ENCODE results near the gene CD36.
A peak's percentile ranks its signal among the peaks of the same experiment; 100 is the strongest.

CD36 gene

DNA sequence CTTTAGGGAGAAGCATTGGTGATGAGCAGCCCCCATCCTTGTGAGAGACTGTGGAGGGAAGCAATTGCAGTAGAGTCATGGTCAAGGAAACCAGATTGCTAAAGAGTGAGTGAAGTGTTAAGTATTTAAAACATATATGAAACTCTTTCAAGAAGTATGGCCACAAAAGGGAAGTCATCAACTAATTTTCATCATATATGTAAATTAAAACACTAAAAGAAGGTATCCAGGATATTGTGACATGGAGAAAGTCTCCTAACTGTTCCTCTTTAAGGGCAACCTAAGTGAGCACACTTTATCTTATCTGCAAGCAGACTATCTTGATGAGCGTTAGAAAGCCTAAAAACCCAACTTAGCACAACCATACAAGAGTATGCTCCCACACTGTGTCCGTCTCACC lies 69.7 kb downstream of the CD36 start:
- no peak for DNase-seq

DNA sequence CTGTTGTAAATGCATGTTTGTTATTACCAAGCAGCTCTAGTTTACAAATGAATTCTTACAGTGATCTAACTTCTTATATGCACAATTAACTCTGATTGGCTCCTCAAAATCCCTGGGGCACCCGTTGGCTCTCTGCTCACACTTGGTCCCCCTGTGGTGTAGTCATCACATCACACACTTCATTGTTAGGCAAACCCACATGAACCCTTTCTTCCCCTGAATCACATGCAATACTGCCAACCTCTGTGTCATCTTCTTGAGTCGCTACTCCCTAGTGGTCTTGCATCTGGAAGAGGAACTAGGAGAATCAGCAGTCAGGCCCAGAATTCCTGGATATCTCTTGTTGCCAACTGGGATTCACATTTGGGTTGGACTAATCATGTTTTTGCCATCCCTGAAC lies 73.1 kb downstream of the CD36 start:
- no peak for DNase-seq

DNA sequence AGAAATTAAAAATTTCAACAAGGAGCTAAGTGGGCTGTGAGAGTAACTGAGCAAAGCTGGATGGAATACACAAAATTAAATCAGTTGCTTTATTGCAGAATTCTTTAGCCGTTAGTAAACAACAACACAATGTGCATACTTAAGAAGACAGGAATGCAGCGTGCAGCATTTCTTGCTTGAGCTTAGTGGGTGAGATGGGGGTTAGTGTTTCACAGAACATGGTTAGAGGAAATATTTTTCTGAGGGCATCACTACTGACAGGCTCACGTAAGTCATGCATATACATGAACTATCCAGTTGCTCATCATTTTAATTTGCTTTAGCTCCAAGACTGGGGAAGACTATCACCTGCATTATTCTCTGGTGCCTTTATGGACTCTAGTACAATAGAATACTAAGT lies 80.8 kb downstream of the CD36 start:
- DNase-seq = no peak

GRCh38 chr7:80720146-80720545 lies 81.7 kb downstream of the CD36 start:
- no peak for DNase-seq

- DNase-seq = no peak
Measured at GRCh38 chr7:80721883-80722615, 83.6 kb downstream of the CD36 start.

- no peak for DNase-seq
Measured at GRCh38 chr7:80722616-80723195, 84.3 kb downstream of the CD36 start.

GRCh38 chr7:80724249-80724871 lies 85.9 kb downstream of the CD36 start:
- peak in 1 of 2 experiments; percentile 52 for DNase-seq

DNA sequence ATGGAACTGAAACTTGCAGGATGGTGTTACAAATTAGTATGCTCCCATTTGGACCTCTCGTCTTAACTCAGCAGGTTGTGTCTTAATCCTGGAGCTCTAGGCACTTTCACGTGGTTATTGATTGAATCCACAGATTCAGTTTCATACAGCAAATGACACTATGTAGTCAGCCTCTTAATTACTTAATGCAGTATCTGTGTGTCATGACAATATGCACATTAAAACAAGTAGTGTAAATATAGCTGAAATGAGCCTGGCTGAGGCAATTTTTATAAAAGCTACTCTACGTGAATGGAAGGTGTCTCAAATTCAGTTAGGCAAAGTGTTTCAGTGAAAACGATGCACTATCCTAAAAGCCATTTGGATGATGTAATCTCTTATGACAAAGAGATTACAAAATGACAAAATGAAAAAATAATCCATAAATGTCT lies 86.8 kb downstream of the CD36 start:
- DNase-seq = peak; percentile 57 to 89
